ENCODE measurements around the gene NCOA4. TPM values are rescaled to one million over a fixed set of nuclear protein-coding genes. Genes with fewer than 3 reads are reported as not detected.

Gene NCOA4
- total and polyA plus RNA-seq, 2 of the 8 experiments (the other 6 are each of a cell fraction or from before 2014, with no cell fraction given): 28.9 to 65.2 TPM

- H3K4me3 ChIP-seq (ENCODE audit: extremely low read depth in 1 of 4, insufficient read depth in 2 of 4, low read depth in 3 of 4, low read length in 4 of 4): no peak overlapping the region
- FAIRE-seq (no peak), DNase-seq (ENCODE audit: low read depth in 1 of 2, low spot score in 2 of 2) (no peak)
- no peak overlapping the region for H3K4me2 ChIP-seq (ENCODE audit: insufficient read depth in 1 of 2, low read depth in 2 of 2, low read length in 2 of 2)
- no peak overlapping the region for H4K5ac ChIP-seq (ENCODE audit: insufficient read length, low read depth, low read length)
- H3K9me3 ChIP-seq (ENCODE audit: insufficient read depth in 2 of 2, low read depth in 1 of 2, low read length in 1 of 2): no peaks in the 10 kb centered on the region
- H2BK15ac ChIP-seq (ENCODE audit: low read length): no peak overlapping the region
- no peak overlapping the region for H3K23ac ChIP-seq (ENCODE audit: insufficient read length)
- no peak overlapping the region for H3K18ac ChIP-seq (ENCODE audit: extremely low read depth, low read length)
- POLR2A ChIA-PET (ENCODE audit: partially characterized antibody): no interaction called here
- H3K4ac ChIP-seq (replicated peaks; ENCODE audit: insufficient read length, low read depth, low read length): no peak overlapping the region
- no peak overlapping the region for H3K14ac ChIP-seq (ENCODE audit: insufficient read length)
- no peak overlapping the region for H4K8ac ChIP-seq (ENCODE audit: extremely low read depth, insufficient read depth, low read length)
- no peaks in the 10 kb centered on the region for H3K4me1 ChIP-seq (replicated peaks in 1 of 4; ENCODE audit: control insufficient read depth in 3 of 4, insufficient read depth in 4 of 4, low read length in 3 of 4)
- H4K91ac ChIP-seq (replicated peaks; ENCODE audit: insufficient read length, low read length): no peak overlapping the region
- H3K79me1 ChIP-seq (ENCODE audit: low read depth, low read length): peaks cover 2% of the 10 kb centered on the region; the same call in 1 of the 2 replicates
- peaks cover 1 to 2% of the 10 kb centered on the region in 2 experiments for H4K20me1 ChIP-seq (replicated peaks in 1 of 2; ENCODE audit: control insufficient read depth in 1 of 2, insufficient read depth in 2 of 2, low read length in 2 of 2)
- WGBS, 2 experiments (ENCODE audit: extremely low coverage in 1 of 2, insufficient coverage in 1 of 2, insufficient read length in 1 of 2, insufficient replicate concordance in 2 of 2, low coverage in 1 of 2, low lambda C conversion rate in 2 of 2, missing lambda C conversion rate in 1 of 2): 83% methylated on average over 5 of the region's 5 CpGs; no CpG with 5 or more reads in 1 of the 2 experiments
- no peak overlapping the region for H3K9ac ChIP-seq (replicated peaks in 1 of 4; ENCODE audit: extremely low read depth in 1 of 4, low read depth in 3 of 4, low read length in 3 of 4)
- H2BK120ac ChIP-seq (replicated peaks; ENCODE audit: low read depth, low read length): no peak overlapping the region
- peaks cover 0 to 1% (median 0%) of the 10 kb centered on the region in 4 experiments; a peak in 1 of 7 replicates for H3K27me3 ChIP-seq (replicated peaks in 1 of 4; ENCODE audit: control insufficient read depth in 3 of 4, extremely low read depth in 1 of 4, insufficient read depth in 3 of 4, low read length in 3 of 4)
- no peak overlapping the region for H2BK5ac ChIP-seq (ENCODE audit: low read depth, low read length)
- no peak overlapping the region for H2AK5ac ChIP-seq (ENCODE audit: low read depth, low read length)
- no peak overlapping the region for H2BK12ac ChIP-seq (ENCODE audit: low read depth, low read length)
- no peak overlapping the region for H3K27ac ChIP-seq (ENCODE audit: low read depth, low read length)
- H3K23me2 ChIP-seq (ENCODE audit: low read depth, low read length): no peaks in the 10 kb centered on the region
- CTCF ChIA-PET (ENCODE audit: partially characterized antibody): interaction anchor here (0.6 kb wide), 1 partner anchor 16 kb away, joined by 4 read pairs; the partner anchor contains the start of gene NCOA4
- H3K36me3 ChIP-seq (ENCODE audit: control insufficient read depth in 2 of 4, insufficient read depth in 4 of 4, low read length in 3 of 4): peaks cover 4 to 35% (median 21%) of the 10 kb centered on the region in 4 experiments; a peak in 7 of 8 replicates
- H3K56ac ChIP-seq (replicated peaks; ENCODE audit: insufficient read length, low read depth, low read length): no peak overlapping the region
- peaks cover 2 to 25% of the 10 kb centered on the region in 2 experiments; a peak in 3 of 4 replicates for H3K79me2 ChIP-seq (ENCODE audit: control insufficient read depth in 1 of 2, insufficient read depth in 2 of 2, low read length in 2 of 2)
- H2BK20ac ChIP-seq (ENCODE audit: low read length): no peak overlapping the region
- no peak overlapping the region for H2AFZ ChIP-seq (ENCODE audit: low read length)
- TF ChIP-seq GABPA (IDR thresholded peaks at IDR 0.05; ENCODE audit: borderline replicate concordance, insufficient read depth, low read length) (no peak), ATF2 (IDR thresholded peaks at IDR 0.05; ENCODE audit: low read length) (no peak), KDM5A (IDR thresholded peaks at IDR 0.05; ENCODE audit: low read length) (no peak), KDM4A (IDR thresholded peaks at IDR 0.05; ENCODE audit: low read depth, low read length, severe bottlenecking) (no peak), ATF3 (IDR thresholded peaks at IDR 0.05; ENCODE audit: insufficient read depth, low read depth, low read length) (no peak), JUN (IDR thresholded peaks at IDR 0.05; ENCODE audit: low read depth, low read length) (no peak), TCF12 (IDR thresholded peaks at IDR 0.05; ENCODE audit: low read depth, low read length) (no peak), POLR2AphosphoS5 (IDR thresholded peaks at IDR 0.05; ENCODE audit: low read depth, low read length) (no peak), SUZ12 (IDR thresholded peaks at IDR 0.05; ENCODE audit: low read length) (no peak), POU5F1 (IDR thresholded peaks at IDR 0.05; ENCODE audit: low read depth, low read length) (no peak), BCL11A (IDR thresholded peaks at IDR 0.05; ENCODE audit: low read depth in 2 of 2, low read length in 2 of 2) (no peak), SP1 (IDR thresholded peaks at IDR 0.05; ENCODE audit: low read depth, low read length) (no peak)
Observed at GRCh38 chr10:46014206-46014605, 16.2 kb downstream of the NCOA4 start.
